ENCODE data around the gene CD248. TPM values are rescaled to one million over a fixed set of nuclear protein-coding genes. Genes with fewer than 3 reads are reported as not detected.

Gene CD248
- total RNA-seq, 1 donor from 2014 or later: 31.9 TPM

GRCh38 chr11:66310324-66310723, 6.5 kb downstream of the CD248 start:
- H3K4me3 Mint-ChIP-seq: no peak overlapping the region
- no peak overlapping the region for H3K27ac Mint-ChIP-seq
- H3K4me1 Mint-ChIP-seq (ENCODE audit: unreplicated experiment): peaks cover 3% of the 10 kb centered on the region
- no peaks in the 10 kb centered on the region for H3K9me3 Mint-ChIP-seq
- peaks cover 14% of the 10 kb centered on the region for H3K27me3 Mint-ChIP-seq
- no peak for DNase-seq (ENCODE audit: extremely low spot score, unreplicated experiment)
- no peaks in the 10 kb centered on the region for H3K36me3 Mint-ChIP-seq
- TF ChIP-seq, protein P1, sequence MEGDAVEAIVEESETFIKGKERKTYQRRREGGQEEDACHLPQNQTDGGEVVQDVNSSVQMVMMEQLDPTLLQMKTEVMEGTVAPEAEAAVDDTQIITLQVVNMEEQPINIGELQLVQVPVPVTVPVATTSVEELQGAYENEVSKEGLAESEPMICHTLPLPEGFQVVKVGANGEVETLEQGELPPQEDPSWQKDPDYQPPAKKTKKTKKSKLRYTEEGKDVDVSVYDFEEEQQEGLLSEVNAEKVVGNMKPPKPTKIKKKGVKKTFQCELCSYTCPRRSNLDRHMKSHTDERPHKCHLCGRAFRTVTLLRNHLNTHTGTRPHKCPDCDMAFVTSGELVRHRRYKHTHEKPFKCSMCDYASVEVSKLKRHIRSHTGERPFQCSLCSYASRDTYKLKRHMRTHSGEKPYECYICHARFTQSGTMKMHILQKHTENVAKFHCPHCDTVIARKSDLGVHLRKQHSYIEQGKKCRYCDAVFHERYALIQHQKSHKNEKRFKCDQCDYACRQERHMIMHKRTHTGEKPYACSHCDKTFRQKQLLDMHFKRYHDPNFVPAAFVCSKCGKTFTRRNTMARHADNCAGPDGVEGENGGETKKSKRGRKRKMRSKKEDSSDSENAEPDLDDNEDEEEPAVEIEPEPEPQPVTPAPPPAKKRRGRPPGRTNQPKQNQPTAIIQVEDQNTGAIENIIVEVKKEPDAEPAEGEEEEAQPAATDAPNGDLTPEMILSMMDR (conservative IDR thresholded peaks at IDR 0.05): no peak

- H3K36me3 Mint-ChIP-seq: no peaks in the 10 kb centered on the region
- peak overlapping the region; percentile 45 for H3K4me3 Mint-ChIP-seq
- H3K27ac Mint-ChIP-seq: no peak overlapping the region
- TF ChIP-seq, protein P1 (conservative IDR thresholded peaks at IDR 0.05): no peak
- H3K4me1 Mint-ChIP-seq (ENCODE audit: unreplicated experiment): no peaks in the 10 kb centered on the region
- no peaks in the 10 kb centered on the region for H3K9me3 Mint-ChIP-seq
- DNase-seq (ENCODE audit: extremely low spot score, unreplicated experiment): no peak
- H3K27me3 Mint-ChIP-seq: peaks cover 13% of the 10 kb centered on the region
Measured at GRCh38 chr11:66309475-66309874, 7.4 kb downstream of the CD248 start.

DNA sequence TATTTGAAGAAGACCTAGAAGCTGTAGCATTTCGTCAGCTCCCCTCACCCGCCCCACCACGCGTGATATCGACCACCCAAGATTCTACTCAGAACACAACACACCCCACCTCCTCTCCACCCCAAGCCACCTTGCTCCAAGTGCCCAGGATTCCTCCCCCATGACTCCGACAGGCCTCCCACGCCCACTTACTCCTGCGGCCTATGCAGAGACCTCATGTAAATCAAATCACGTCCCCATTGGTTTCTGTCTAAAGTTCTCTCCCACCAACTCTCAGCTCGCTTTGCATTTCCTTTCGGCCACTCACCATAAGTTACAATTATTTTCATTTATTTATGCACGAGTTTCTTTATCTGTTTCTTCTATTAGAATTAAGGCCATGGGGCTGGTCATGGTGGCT, 14.2 kb downstream of the CD248 start:
- Mint-ChIP-seq H3K27me3 (peaks cover 16% of the 10 kb centered on the region), H3K36me3 (no peaks in the 10 kb centered on the region), H3K27ac (no peak overlapping the region), H3K9me3 (no peaks in the 10 kb centered on the region), H3K4me1 (ENCODE audit: unreplicated experiment) (no peaks in the 10 kb centered on the region), H3K4me3 (no peak overlapping the region)
- no peak for DNase-seq (ENCODE audit: extremely low spot score, unreplicated experiment)
- TF ChIP-seq, protein P1 (conservative IDR thresholded peaks at IDR 0.05): no peak

GRCh38 chr11:66299186-66299585, 17.7 kb downstream of the CD248 start:
- H3K27me3 Mint-ChIP-seq: peaks cover 20% of the 10 kb centered on the region
- no peak for DNase-seq (ENCODE audit: extremely low spot score, unreplicated experiment)
- no peaks in the 10 kb centered on the region for H3K36me3 Mint-ChIP-seq
- no peaks in the 10 kb centered on the region for H3K4me1 Mint-ChIP-seq (ENCODE audit: unreplicated experiment)
- no peaks in the 10 kb centered on the region for H3K9me3 Mint-ChIP-seq
- H3K4me3 Mint-ChIP-seq: no peak overlapping the region
- TF ChIP-seq, protein P1 (conservative IDR thresholded peaks at IDR 0.05): no peak
- no peak overlapping the region for H3K27ac Mint-ChIP-seq

GRCh38 chr11:66297610-66298009, 19.2 kb downstream of the CD248 start:
- Mint-ChIP-seq H3K27me3 (peaks cover 35% of the 10 kb centered on the region), H3K4me1 (ENCODE audit: unreplicated experiment) (no peaks in the 10 kb centered on the region), H3K36me3 (no peaks in the 10 kb centered on the region), H3K4me3 (no peak overlapping the region), H3K9me3 (no peaks in the 10 kb centered on the region), H3K27ac (no peak overlapping the region)
- DNase-seq (ENCODE audit: extremely low spot score, unreplicated experiment): no peak
- TF ChIP-seq, protein P1 (conservative IDR thresholded peaks at IDR 0.05): no peak

Data from type B pancreatic cell (in vitro differentiated cells).